A549 (cell line): ENCODE data around the gene CLPSL1. TPM values are rescaled to one million over a fixed set of nuclear protein-coding genes. Genes with fewer than 3 reads are reported as not detected.
A peak's percentile ranks its signal among the peaks of the same experiment; 100 is the strongest.

Experiments
- ATAC-seq, 2 experiments: fragments of 200-7000 bp in 1 of 2; fragments of >200 bp in 1 of 2; cut with Nextera tagmentation in 1 of 2; cut with Tn5 transposase in 1 of 2; 3 replicates each; pipeline versions ENCODE4 v1.8.0 to v1.9.1; 2018 to 2020; ENCODE audit warnings: mild to moderate bottlenecking in 1 of 2, moderate library complexity in 1 of 2
- CTCF ChIA-PET: fragments of 300-600 bp; sonication (Branson Sonifier 250); formaldehyde crosslinking; extraction: SDS; loops from one replicate; lab custom pipeline; 2021; ENCODE audit warnings: antibody characterized with exemption, inconsistent platforms; lab: Yijun Ruan, JAX
- POLR2A ChIA-PET: fragments of 350-600 bp; formaldehyde crosslinking; extraction: SDS; loops from one replicate; lab custom pipeline; 2021; ENCODE audit warnings: antibody characterized with exemption, inconsistent platforms; lab: Yijun Ruan, JAX
- DNase-seq, 2 experiments: peaks; one replicate each; pipeline versions ENCODE4 v3.0.0 to v3.0.0-alpha.2; 2011 to 2016; ENCODE audit warnings: low read depth in 1 of 2, low spot score in 1 of 2
- FAIRE-seq: peaks from 2 replicates; lab custom pipeline; 2011; peaks lifted over from hg19 to GRCh38; lab: Jason Lieb, UNC
- H3K27ac ChIP-seq, 2 experiments: fragments of >200 bp; sonication (Bioruptor Twin); formaldehyde crosslinking; 3 replicates each; pipeline ENCODE4 v1.5.1; 2016 to 2017
- H3K4me1 ChIP-seq: fragments of >200 bp; sonication (Bioruptor Twin); formaldehyde crosslinking; 3 replicates; pipeline ENCODE4 v1.6.1; 2016
- H3K4me2 ChIP-seq: fragments of >200 bp; sonication (Bioruptor Twin); formaldehyde crosslinking; 3 replicates; pipeline ENCODE4 v1.6.1; 2016
- H3K4me3 ChIP-seq: fragments of >200 bp; sonication (Bioruptor Twin); formaldehyde crosslinking; 3 replicates; pipeline ENCODE4 v1.5.1; 2016
- H3K9me3 ChIP-seq: fragments of >200 bp; sonication (Bioruptor Twin); formaldehyde crosslinking; 3 replicates; pipeline ENCODE4 v1.6.1; 2016
- BHLHE40 ChIP-seq: IDR thresholded peaks from 2 replicates; pipeline ENCODE4 v1.6.1; 2012; ENCODE audit warnings: low read depth, low read length, inconsistent platforms
- CBX8 ChIP-seq: fragments of 200-600 bp; sonication (generic); IDR thresholded peaks from 2 replicates; pipeline ENCODE4 v1.6.1; 2016
- EHMT2 ChIP-seq: fragments of 200-600 bp; sonication (generic); IDR thresholded peaks from 2 replicates; pipeline ENCODE4 v1.6.1; 2016; ENCODE audit warnings: antibody characterized with exemption, low read depth, mild to moderate bottlenecking, moderate library complexity
- ESRRA ChIP-seq: fragments of 150-350 bp; IDR thresholded peaks from 2 replicates; pipeline ENCODE4 v1.6.1; 2014; ENCODE audit warnings: mild to moderate bottlenecking, low read length, borderline replicate concordance
- FOSB ChIP-seq: fragments of 250-450 bp; sonication (Bioruptor Pico); IDR thresholded peaks from 2 replicates; pipeline ENCODE4 v1.5.0; 2020; ENCODE audit warnings: mild to moderate bottlenecking, moderate library complexity
- FOXS1 ChIP-seq: fragments of 250-450 bp; sonication (Bioruptor Pico); IDR thresholded peaks from 2 replicates; pipeline ENCODE4 v1.5.0; 2020; ENCODE audit warnings: mild to moderate bottlenecking, moderate library complexity
- HDAC2 ChIP-seq: fragments of 200-600 bp; sonication (generic); IDR thresholded peaks from 2 replicates; pipeline ENCODE4 v1.6.1; 2016
- KDM1A ChIP-seq: fragments of 200-600 bp; sonication (generic); IDR thresholded peaks from 2 replicates; pipeline ENCODE4 v1.6.1; 2016; ENCODE audit warnings: low read depth, mild to moderate bottlenecking
- KDM5A ChIP-seq: fragments of 200-600 bp; sonication (generic); IDR thresholded peaks from 2 replicates; pipeline ENCODE4 v1.6.1; 2016; ENCODE audit warnings: antibody characterized with exemption, mild to moderate bottlenecking
- MAFK ChIP-seq: fragments of 450-650 bp; IDR thresholded peaks from 2 replicates; pipeline ENCODE4 v1.6.1; 2014; ENCODE audit not compliant: partially characterized antibody
- NFE2L2 ChIP-seq: fragments of 150-350 bp; conservative IDR thresholded peaks from 2 replicates; pipeline ENCODE4 v1.6.1; 2014; ENCODE audit warnings: low read length
- NPAS2 ChIP-seq: fragments of 250-450 bp; sonication (Bioruptor Pico); IDR thresholded peaks from 2 replicates; pipeline ENCODE4 v1.8.0; 2022; ENCODE audit warnings: mild to moderate bottlenecking, moderate library complexity, borderline replicate concordance
- NR3C1 ChIP-seq: fragments of >200 bp; sonication (Bioruptor Twin); formaldehyde crosslinking; IDR thresholded peaks from 3 replicates; pipeline ENCODE4 v1.6.1; 2017
- PHF8 ChIP-seq: fragments of 200-600 bp; sonication (generic); IDR thresholded peaks from 2 replicates; pipeline ENCODE4 v1.6.1; 2016; ENCODE audit warnings: low read depth, mild to moderate bottlenecking, antibody characterized with exemption, moderate library complexity, borderline replicate concordance
- RAD21 ChIP-seq, 2 experiments: fragments of >200 bp in 1 of 2; sonication (Bioruptor Twin) in 1 of 2; formaldehyde crosslinking in 1 of 2; IDR thresholded peaks in 1 of 2; conservative IDR thresholded peaks in 1 of 2; 2 replicates in 1 of 2; 3 replicates in 1 of 2; pipeline ENCODE4 v1.6.1; 2012 to 2018; ENCODE audit warnings: inconsistent platforms in 1 of 2
- RFX5 ChIP-seq: fragments of 450-650 bp; IDR thresholded peaks from 2 replicates; pipeline ENCODE4 v1.7.1; 2014; ENCODE audit warnings: antibody characterized with exemption, mild to moderate bottlenecking, moderate library complexity
- ZNF302 ChIP-seq: fragments of 250-450 bp; sonication (Bioruptor Pico); IDR thresholded peaks from 2 replicates; pipeline ENCODE4 v1.9.0; 2021; ENCODE audit warnings: inconsistent platforms, mild to moderate bottlenecking, moderate library complexity
- ZSCAN20 ChIP-seq: fragments of 250-450 bp; sonication (Bioruptor Pico); IDR thresholded peaks from 2 replicates; pipeline ENCODE4 v1.8.0; 2022; ENCODE audit warnings: mild to moderate bottlenecking, moderate library complexity
- WGBS: methylation state at CpG from one replicate; pipeline ENCODE4 v1.1.6; 2017; ENCODE audit errors: missing lambda C conversion rate; 5-methylcytosine and 5-hydroxymethylcytosine counted together
- polyA plus RNA-seq, 4 experiments: library from polyadenylated mRNA; depleted of rRNA in 3 of 4; stranded (reverse); fragments of >200 nt; fragmentation: RNase III in 1 of 4; extraction: RNeasy Plus Mini Kit Qiagen cat#74134 plus additional on column Dnase treatment in 1 of 4; gene quantifications; 2 replicates in 3 of 4; 3 replicates in 1 of 4; pipeline ENCODE4 v1.2.3, GENCODE V29; 2011 to 2017
- TF ChIP-seq, protein P1 (sequence below): IDR thresholded peaks from 2 replicates; pipeline ENCODE4 v1.6.1; 2012
- TF ChIP-seq, protein P2 (sequence below): fragments of 200-600 bp; sonication (generic); IDR thresholded peaks from 2 replicates; pipeline ENCODE4 v1.6.1; 2016; ENCODE audit warnings: antibody characterized with exemption, mild to moderate bottlenecking, moderate library complexity
- TF ChIP-seq, protein P3 (sequence below): fragments of >200 bp; sonication (Bioruptor Twin); formaldehyde crosslinking; IDR thresholded peaks from 3 replicates; pipeline ENCODE4 v1.6.1; 2016

Gene CLPSL1
- polyA plus RNA-seq, 2 of the 4 experiments (the other 2 are of a cell fraction), result not detected

DNA sequence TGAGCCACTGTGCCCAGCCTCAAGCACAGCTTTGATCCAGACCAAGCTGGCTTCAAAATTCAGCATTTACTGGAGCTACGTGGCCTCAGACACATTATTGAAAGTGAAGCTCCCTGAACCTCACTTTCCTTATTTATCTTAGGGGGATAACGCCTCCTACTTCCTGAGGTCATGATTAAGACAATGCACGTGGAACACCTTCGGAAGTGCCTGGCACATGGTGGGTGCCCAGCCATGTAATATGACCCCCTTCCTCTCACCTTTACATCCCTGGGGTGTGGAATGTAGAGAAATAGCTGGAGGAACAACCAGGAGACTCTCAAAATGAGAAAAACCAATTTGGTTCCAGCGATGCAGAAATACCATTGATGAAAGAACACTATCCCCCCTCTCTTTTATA is 17.9 kb downstream of the CLPSL1 start:
- Histone ChIP-seq H3K4me3 (no peak overlapping the region), H3K9me3 (no peaks in the 10 kb centered on the region), H3K27ac (no peak overlapping the region), H3K4me2 (no peak overlapping the region), H3K4me1 (no peaks in the 10 kb centered on the region)
- ChIA-PET POLR2A (no interaction called here), CTCF (interaction anchor here (1.7 kb wide), 1 partner anchor 296 kb away, joined by 4 read pairs; no protein-coding TSS in a partner anchor)
- DNase-seq, result no peak
- ATAC-seq, result no peak
- TF ChIP-seq, protein P1, sequence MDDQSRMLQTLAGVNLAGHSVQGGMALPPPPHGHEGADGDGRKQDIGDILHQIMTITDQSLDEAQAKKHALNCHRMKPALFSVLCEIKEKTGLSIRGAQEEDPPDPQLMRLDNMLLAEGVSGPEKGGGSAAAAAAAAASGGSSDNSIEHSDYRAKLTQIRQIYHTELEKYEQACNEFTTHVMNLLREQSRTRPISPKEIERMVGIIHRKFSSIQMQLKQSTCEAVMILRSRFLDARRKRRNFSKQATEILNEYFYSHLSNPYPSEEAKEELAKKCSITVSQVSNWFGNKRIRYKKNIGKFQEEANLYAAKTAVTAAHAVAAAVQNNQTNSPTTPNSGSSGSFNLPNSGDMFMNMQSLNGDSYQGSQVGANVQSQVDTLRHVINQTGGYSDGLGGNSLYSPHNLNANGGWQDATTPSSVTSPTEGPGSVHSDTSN, result no peak
- TF ChIP-seq NPAS2 (CRISPR knock-in tag) (no peak), HDAC2 (no peak), EHMT2 (no peak), FOSB (no peak), ZNF302 (CRISPR knock-in tag) (no peak), NR3C1 (no peak), ZSCAN20 (CRISPR knock-in tag) (no peak), MAFK (no peak), FOXS1 (no peak), NFE2L2 (no peak)
- 67% methylated on average over 5 of the region's 5 CpGs for WGBS
- no peak for FAIRE-seq

DNA sequence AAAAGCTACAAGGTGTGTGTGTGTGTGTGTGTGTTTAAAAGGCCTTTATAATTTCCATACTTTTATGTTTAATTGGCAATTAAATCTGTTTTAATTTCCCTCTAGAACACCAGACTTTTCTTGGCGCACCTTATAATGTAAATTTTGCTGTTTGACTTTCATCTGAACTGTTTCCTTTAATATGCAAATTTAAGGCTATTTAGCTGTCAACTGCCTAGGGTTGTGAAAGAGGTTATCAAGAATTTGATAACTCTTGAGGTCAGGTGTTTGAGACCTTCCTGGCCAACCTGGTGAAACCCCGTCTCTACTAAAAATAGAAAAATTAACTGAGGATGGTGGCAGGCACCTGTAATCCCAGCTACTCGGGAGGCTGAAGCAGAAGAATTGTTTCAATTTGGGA is 20.3 kb downstream of the CLPSL1 start:
- ChIA-PET POLR2A (no interaction called here), CTCF (interaction anchor here (0.6 to 1.0 kb wide), 2 partner anchors 26 to 218 kb away, joined by 3 read pairs; no protein-coding TSS in a partner anchor)
- WGBS, result 59% methylated on average over 3 of the region's 3 CpGs
- H3K4me2 ChIP-seq, result no peak overlapping the region
- FAIRE-seq (no peak), DNase-seq (no peak), ATAC-seq (no peak)
- 0 out of 3 replicates have a peak, but pooled peaks cover 3% of the 10 kb centered on the region for H3K4me1 ChIP-seq
- no peaks in the 10 kb centered on the region for H3K9me3 ChIP-seq
- no peak overlapping the region for H3K4me3 ChIP-seq
- no peak for TF ChIP-seq RAD21 (conservative IDR thresholded peaks at IDR 0.05 in 1 of 2, IDR thresholded peaks at IDR 0.05 in 1 of 2)
- TF ChIP-seq BHLHE40, result no peak
- TF ChIP-seq MAFK, result no peak
- TF ChIP-seq ESRRA, result no peak
- TF ChIP-seq KDM1A, result no peak
- no peak for TF ChIP-seq KDM5A
- TF ChIP-seq, all 56 proteins: peak for 0
- no peak overlapping the region for H3K27ac ChIP-seq

DNA sequence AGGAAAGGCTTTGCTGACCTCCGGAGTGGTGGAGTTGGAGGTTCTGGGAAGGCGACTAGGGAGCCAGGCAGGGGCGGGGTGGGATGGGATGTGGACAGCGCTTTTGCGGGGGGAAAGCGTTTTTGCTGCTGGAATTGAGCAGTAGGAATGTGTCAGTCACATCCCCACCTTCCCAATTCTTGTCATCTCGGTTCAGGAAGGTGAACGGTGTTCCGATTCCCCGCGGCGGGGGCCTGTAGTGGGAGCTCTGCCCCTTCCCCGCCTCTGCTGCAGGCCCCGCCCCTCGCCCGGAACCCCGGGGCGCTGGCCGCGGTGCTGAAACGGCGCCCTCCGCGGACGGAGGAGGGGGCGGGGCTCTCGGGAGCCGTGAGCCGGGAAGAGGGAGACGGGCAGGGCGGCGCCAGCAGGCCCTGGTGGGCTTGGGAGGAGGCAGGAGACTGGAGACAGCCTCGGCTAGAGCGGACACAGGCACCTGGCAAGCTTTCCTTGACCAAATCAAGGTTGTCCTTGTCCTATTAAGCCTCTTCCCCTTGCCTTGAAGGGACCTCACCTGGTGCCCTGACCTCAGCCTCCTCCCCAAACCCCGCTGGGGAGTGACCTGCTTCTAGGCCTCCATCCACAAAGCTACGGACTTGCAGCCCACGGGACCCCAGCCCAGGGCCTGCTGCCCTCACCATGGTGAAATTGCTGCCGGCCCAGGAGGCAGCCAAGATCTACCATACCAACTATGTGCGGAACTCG is 24.3 kb downstream of the CLPSL1 start, which contains the start of gene LHFPL5:
Gene LHFPL5, plus strand, starts transcription at position 357 of the 741 bp plus-strand sequence. Its CDS starts 319 bp downstream, at position 676.
- ChIA-PET CTCF (no interaction called here), POLR2A (no interaction called here)
- ATAC-seq (peak; percentile 83 to 97; a peak in 5 of 6 replicates), DNase-seq (peak in 1 of 2 experiments; percentile 54), FAIRE-seq (no peak)
- 61% methylated on average over 3 of the region's 40 CpGs for WGBS
- peak within 1 kb of the TSS; percentile 77 for H3K4me2 ChIP-seq
- H3K4me1 ChIP-seq, result 0 out of 3 replicates have a peak, but pooled peaks cover 3% of the 10 kb centered on the region
- peak within 1 kb of the TSS; percentile 41 for H3K4me3 ChIP-seq
- no peak within 1 kb of the TSS for H3K27ac ChIP-seq
- TF ChIP-seq, protein P2, sequence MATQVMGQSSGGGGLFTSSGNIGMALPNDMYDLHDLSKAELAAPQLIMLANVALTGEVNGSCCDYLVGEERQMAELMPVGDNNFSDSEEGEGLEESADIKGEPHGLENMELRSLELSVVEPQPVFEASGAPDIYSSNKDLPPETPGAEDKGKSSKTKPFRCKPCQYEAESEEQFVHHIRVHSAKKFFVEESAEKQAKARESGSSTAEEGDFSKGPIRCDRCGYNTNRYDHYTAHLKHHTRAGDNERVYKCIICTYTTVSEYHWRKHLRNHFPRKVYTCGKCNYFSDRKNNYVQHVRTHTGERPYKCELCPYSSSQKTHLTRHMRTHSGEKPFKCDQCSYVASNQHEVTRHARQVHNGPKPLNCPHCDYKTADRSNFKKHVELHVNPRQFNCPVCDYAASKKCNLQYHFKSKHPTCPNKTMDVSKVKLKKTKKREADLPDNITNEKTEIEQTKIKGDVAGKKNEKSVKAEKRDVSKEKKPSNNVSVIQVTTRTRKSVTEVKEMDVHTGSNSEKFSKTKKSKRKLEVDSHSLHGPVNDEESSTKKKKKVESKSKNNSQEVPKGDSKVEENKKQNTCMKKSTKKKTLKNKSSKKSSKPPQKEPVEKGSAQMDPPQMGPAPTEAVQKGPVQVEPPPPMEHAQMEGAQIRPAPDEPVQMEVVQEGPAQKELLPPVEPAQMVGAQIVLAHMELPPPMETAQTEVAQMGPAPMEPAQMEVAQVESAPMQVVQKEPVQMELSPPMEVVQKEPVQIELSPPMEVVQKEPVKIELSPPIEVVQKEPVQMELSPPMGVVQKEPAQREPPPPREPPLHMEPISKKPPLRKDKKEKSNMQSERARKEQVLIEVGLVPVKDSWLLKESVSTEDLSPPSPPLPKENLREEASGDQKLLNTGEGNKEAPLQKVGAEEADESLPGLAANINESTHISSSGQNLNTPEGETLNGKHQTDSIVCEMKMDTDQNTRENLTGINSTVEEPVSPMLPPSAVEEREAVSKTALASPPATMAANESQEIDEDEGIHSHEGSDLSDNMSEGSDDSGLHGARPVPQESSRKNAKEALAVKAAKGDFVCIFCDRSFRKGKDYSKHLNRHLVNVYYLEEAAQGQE, result peak; percentile 97
- no peak for TF ChIP-seq NR3C1
- TF ChIP-seq, protein P3, sequence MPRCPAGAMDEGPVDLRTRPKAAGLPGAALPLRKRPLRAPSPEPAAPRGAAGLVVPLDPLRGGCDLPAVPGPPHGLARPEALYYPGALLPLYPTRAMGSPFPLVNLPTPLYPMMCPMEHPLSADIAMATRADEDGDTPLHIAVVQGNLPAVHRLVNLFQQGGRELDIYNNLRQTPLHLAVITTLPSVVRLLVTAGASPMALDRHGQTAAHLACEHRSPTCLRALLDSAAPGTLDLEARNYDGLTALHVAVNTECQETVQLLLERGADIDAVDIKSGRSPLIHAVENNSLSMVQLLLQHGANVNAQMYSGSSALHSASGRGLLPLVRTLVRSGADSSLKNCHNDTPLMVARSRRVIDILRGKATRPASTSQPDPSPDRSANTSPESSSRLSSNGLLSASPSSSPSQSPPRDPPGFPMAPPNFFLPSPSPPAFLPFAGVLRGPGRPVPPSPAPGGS, result no peak
- 0 out of 2 replicates have a peak, but pooled peaks have one; percentile 23 for TF ChIP-seq FOXS1
- no peak for TF ChIP-seq KDM1A
- TF ChIP-seq RFX5, result no peak
- peak; percentile 44; the same call in 1 of the 2 replicates for TF ChIP-seq EHMT2
- no peak for TF ChIP-seq ZNF302 (CRISPR knock-in tag)
- no peak for TF ChIP-seq CBX8
- TF ChIP-seq PHF8, result no peak
- TF ChIP-seq FOSB, result no peak
- TF ChIP-seq ESRRA, result no peak
- H3K9me3 ChIP-seq, result no peaks in the 10 kb centered on the region
